GM12891 (cell line): ENCODE data around the gene KCNJ1.

ENCODE experiments used
- POLR2A ChIP-seq: IDR thresholded peaks from 2 replicates; pipeline ENCODE4 v1.6.1; 2011; ENCODE audit warnings: low read depth, low read length, control low read depth
- TAF1 ChIP-seq: IDR thresholded peaks from 2 replicates; pipeline ENCODE4 v1.6.1; 2011; ENCODE audit warnings: low read depth, low read length, control low read depth

GRCh38 chr11:128813729-128814128 is 53.4 kb downstream of the KCNJ1 start:
- TF ChIP-seq POLR2A: no peak
- TF ChIP-seq TAF1: no peak
